ENCODE data around the gene FLG. TPM values are rescaled to one million over a fixed set of nuclear protein-coding genes. Genes with fewer than 3 reads are reported as not detected.
"Not testable (repeated sequence)": the region's sequence is repeated elsewhere in the genome, so short reads cannot be mapped to it uniquely, and the experiment has no call there.

FLG gene
- total RNA-seq, 1 donor from 2014 or later, result not detected

DNA sequence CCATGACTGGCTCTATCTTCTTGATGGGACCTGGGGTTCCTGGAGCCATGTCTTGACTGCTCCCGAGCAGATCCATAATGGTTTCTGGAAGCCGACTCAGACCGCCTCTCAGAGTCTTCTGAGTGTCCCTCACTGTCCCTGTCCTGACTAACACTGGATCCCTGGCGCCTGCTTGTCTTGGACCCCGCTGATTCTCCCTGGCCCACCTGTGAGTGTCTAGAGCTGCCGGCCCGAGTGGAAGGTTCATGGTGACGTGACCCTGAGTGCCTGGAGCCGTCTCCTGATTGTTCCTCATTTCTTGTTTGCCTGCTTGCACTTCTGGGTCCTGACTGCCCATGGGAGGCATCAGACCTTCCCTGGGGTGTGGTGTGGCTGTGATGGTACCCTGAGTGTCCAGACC is 15.1 kb downstream of the FLG start:
- H3K9me3 ChIP-seq (replicated peaks), result peaks cover 5% of the 10 kb centered on the region
- peaks cover 5% of the 10 kb centered on the region for H3K36me3 ChIP-seq
- H3K4me3 ChIP-seq, result no peak overlapping the region
- H3K27ac ChIP-seq (replicated peaks), result no peak overlapping the region
- DNase-seq, result no peak
- H3K4me1 ChIP-seq, result no peaks in the 10 kb centered on the region
- TF ChIP-seq, protein P1, sequence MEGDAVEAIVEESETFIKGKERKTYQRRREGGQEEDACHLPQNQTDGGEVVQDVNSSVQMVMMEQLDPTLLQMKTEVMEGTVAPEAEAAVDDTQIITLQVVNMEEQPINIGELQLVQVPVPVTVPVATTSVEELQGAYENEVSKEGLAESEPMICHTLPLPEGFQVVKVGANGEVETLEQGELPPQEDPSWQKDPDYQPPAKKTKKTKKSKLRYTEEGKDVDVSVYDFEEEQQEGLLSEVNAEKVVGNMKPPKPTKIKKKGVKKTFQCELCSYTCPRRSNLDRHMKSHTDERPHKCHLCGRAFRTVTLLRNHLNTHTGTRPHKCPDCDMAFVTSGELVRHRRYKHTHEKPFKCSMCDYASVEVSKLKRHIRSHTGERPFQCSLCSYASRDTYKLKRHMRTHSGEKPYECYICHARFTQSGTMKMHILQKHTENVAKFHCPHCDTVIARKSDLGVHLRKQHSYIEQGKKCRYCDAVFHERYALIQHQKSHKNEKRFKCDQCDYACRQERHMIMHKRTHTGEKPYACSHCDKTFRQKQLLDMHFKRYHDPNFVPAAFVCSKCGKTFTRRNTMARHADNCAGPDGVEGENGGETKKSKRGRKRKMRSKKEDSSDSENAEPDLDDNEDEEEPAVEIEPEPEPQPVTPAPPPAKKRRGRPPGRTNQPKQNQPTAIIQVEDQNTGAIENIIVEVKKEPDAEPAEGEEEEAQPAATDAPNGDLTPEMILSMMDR (IDR thresholded peaks at IDR 0.05; ENCODE audit: borderline replicate concordance), result no peak
- intact Hi-C loops (cut with micrococcal nuclease), result no loop called here
- no peaks in the 10 kb centered on the region for H3K27me3 ChIP-seq (ENCODE audit: low read depth)

DNA sequence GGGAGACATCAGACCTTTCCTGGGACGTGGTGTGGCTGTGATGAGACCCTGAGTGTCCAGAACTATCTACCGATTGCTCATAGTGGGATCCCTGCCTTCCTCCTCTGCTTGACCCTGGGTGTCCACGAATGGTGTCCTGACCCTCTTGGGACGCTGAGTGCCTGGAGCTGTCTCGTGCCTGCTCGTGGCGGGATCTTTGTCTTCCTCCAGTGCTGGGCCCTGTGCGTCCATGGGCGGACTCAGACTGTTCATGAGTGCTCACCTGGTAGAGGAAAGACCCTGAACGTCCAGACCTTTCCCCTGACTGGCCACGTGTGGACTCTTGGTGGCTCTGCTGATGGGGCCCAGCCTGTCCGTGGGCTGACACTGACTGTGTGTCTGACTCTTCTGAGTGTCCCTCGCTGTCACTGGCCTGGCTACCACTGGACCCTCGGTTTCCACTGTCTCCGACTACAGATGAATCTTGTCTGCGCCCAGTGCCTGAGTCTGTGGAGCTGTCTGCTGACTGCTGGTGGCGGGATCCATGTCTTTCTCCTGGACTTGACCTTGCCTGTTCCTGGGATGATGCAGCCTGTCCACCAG is 15.6 kb downstream of the FLG start:
- H3K4me3 ChIP-seq; H3K9me3 ChIP-seq (replicated peaks); H3K36me3 ChIP-seq; H3K4me1 ChIP-seq; H3K27me3 ChIP-seq (ENCODE audit: low read depth); DNase-seq; H3K27ac ChIP-seq (replicated peaks); intact Hi-C loops (cut with micrococcal nuclease): not testable (repeated sequence)

DNA sequence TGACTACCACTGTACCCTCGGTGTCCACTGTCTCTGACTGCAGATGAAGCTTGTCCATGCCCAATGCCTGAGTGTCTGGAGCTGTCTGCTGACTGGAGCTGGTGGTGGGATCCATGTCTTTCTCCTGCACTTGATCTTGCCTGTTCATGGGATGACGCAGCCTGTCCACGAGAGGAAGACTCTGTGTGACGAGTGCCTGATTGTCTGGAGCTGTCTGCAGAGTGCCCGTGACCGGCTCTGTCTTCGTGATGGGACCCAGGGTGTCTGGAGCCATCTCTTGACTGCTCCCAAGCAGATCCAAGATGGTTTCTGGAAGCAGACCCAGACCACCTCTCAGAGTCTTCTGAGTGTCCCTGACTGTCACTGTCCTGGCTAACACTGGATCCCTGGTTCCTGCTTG is 16.3 kb downstream of the FLG start:
- H3K4me3 ChIP-seq; H3K4me1 ChIP-seq; H3K9me3 ChIP-seq (replicated peaks); DNase-seq; H3K36me3 ChIP-seq; H3K27me3 ChIP-seq (ENCODE audit: low read depth); H3K27ac ChIP-seq (replicated peaks); intact Hi-C loops (cut with micrococcal nuclease): not testable (repeated sequence)

DNA sequence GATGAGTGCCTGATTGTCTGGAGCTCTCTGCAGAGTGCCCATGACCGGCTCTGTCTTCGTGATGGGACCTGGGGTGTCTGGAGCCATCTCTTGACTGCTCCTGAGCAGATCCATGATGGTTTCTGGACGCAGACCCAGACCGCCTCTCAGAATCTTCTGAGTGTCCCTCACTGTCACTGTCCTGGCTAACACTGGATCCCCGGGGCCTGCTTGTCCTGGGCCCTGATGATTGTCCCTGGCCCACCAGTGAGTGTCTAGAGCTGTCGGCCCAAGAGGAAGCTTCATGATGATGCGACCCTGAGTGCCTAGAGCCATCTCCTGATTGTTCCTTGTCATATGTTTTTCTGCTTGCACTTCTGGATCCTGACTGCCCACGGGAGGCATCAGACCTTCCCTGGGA is 17.1 kb downstream of the FLG start:
- H3K27ac ChIP-seq (replicated peaks); H3K36me3 ChIP-seq; H3K4me1 ChIP-seq; DNase-seq; intact Hi-C loops (cut with micrococcal nuclease); H3K4me3 ChIP-seq; H3K9me3 ChIP-seq (replicated peaks); H3K27me3 ChIP-seq (ENCODE audit: low read depth): not testable (repeated sequence)

DNA sequence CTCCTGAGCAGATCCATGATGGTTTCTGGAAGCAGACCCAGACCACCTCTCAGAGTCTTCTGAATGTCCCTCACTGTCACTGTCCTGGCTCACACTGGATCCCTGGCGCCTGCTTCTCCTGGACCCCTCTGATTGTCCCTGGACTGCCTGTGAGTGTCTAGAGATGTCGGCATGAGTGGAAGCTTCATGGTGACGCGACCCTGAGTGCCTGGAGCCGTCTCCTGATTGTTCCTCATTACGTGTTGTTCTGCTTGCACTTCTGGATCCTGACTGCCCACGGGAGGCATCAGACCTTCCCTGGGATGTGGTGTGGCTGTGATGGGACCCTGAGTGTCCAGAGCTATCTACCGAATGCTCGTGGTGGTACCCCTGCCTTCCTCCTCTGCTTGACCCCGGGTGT is 18.9 kb downstream of the FLG start:
- H3K27ac ChIP-seq (replicated peaks); intact Hi-C loops (cut with micrococcal nuclease); DNase-seq; H3K4me3 ChIP-seq; H3K4me1 ChIP-seq; H3K36me3 ChIP-seq; H3K27me3 ChIP-seq (ENCODE audit: low read depth); H3K9me3 ChIP-seq (replicated peaks): not testable (repeated sequence)

DNA sequence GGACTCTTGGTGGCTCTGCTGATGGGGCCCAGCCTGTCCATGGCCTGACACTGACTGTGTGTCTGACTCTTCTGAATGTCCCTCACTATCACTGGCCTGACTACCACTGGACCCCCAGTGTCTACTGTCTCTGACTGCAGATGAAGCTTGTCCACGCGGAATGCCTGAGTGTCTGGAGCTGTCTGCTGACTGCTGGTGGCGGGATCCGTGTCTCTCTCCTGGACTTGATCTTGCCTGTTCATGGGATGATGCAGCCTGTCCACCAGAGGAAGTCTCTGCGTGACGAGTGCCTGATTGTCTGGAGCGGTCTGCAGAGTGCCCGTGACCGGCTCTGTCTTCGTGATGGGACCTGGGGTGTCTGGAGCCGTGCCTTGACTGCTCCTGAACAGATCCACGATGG is 20.3 kb downstream of the FLG start:
- H3K9me3 ChIP-seq (replicated peaks); H3K4me3 ChIP-seq; intact Hi-C loops (cut with micrococcal nuclease); DNase-seq; H3K4me1 ChIP-seq; H3K27me3 ChIP-seq (ENCODE audit: low read depth); H3K36me3 ChIP-seq; H3K27ac ChIP-seq (replicated peaks): not testable (repeated sequence)

DNA sequence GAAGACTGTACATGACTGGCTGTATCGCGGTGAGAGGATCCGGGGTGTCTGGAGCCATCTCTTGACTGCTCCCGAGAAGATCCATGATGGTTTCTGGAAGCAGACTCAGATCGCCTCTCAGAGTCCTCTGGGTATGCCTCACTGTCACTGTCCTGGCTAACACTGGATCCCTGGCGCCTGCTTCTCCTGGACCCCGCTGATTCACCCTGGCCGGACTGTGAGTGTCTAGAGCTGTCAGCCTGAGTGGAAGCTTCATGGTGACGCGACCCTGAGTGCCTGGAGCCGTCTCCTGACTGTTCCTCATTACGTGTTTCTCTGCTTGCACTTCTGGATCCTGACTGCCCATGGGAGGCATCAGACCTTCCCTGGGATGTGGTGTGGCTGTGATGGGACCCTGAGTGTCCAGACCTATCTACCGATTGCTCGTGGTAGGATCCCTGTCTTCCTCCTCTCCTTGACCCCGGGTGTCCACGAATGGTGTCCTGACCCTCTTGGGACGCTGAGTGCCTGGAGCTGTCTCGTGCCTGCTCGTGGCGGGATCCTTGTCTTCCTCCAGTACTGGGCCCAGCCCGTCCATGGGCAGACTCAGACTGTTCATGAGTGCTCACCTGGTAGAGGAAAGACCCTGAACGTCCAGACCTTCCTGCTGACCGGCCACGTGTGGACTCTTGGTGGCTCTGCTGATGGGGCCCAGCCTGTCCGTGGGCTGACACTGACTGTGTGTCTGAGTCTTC is 21.7 kb downstream of the FLG start:
- H3K4me3 ChIP-seq; H3K36me3 ChIP-seq; H3K4me1 ChIP-seq; DNase-seq; H3K27me3 ChIP-seq (ENCODE audit: low read depth); H3K9me3 ChIP-seq (replicated peaks); intact Hi-C loops (cut with micrococcal nuclease); H3K27ac ChIP-seq (replicated peaks): not testable (repeated sequence)

DNA sequence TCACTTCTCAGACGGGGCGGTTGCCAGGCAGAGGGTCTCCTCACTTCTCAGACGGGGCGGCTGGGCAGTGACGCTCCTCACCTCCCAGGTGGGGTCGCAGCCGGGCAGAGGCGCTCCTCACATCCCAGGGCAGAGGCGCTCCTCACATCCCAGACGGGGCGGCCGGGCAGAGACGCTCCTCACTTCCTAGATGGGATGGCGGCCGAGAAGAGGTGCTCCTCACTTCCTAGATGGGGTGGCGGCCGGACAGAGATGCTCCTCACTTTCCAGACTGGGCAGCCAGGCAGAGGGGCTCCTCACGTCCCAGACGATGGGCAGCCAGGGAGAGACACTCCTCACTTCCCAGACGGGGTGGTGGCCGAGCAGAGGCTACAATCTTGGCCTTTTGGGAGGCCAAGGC is 68.6 kb downstream of the FLG start:
- H3K9me3 ChIP-seq (replicated peaks), result peaks cover 38% of the 10 kb centered on the region
- H3K27me3 ChIP-seq (ENCODE audit: low read depth); H3K27ac ChIP-seq (replicated peaks); H3K4me3 ChIP-seq; intact Hi-C loops (cut with micrococcal nuclease); H3K4me1 ChIP-seq; H3K36me3 ChIP-seq; DNase-seq: not testable (repeated sequence)

Other genes with a start within 250 kb of the FLG start
- not detected for gene TCHHL1, start 236.2 kb downstream of the FLG start, total RNA-seq
- gene TCHH, start 209.8 kb downstream of the FLG start, total RNA-seq, result not detected
- not detected for gene RPTN, start 166.0 kb downstream of the FLG start, total RNA-seq
- gene HRNR, start 101.0 kb downstream of the FLG start, total RNA-seq, result not detected
- not detected for gene FLG2, start 34.8 kb upstream of the FLG start, total RNA-seq
- not detected for gene CRNN, start 89.0 kb upstream of the FLG start, total RNA-seq
- gene LCE5A, start 185.6 kb upstream of the FLG start, total RNA-seq, result not detected
- not detected for gene CRCT1, start 189.2 kb upstream of the FLG start, total RNA-seq
- gene LCE3E, start 241.5 kb upstream of the FLG start, total RNA-seq, result not detected

Data from left ventricle myocardium inferior (tissue), 1 donor.